HuH-7.5 (cell line): ENCODE results near the gene XIRP2.

Source experiments
- DNase-seq: peaks from one replicate; pipeline ENCODE4 v3.0.0; 2011; ENCODE audit warnings: low spot score

Gene XIRP2

GRCh38 chr2:167293943-167294775, 405.9 kb downstream of the XIRP2 start:
- peak; percentile 35 for DNase-seq

GRCh38 chr2:167294776-167295140, 406.5 kb downstream of the XIRP2 start:
- no peak for DNase-seq

GRCh38 chr2:167297292-167297691, 409.0 kb downstream of the XIRP2 start:
- DNase-seq, result no peak

- DNase-seq, result no peak
Measured at GRCh38 chr2:167298017-167298416, 409.7 kb downstream of the XIRP2 start.
